ENCODE data around the gene B4GALT4. TPM values are rescaled to one million over a fixed set of nuclear protein-coding genes. Genes with fewer than 3 reads are reported as not detected.

Gene B4GALT4
- total and polyA plus RNA-seq, 2 of the 4 experiments (the other 2 are of a cell fraction): 27.0 to 30.3 TPM

DNA sequence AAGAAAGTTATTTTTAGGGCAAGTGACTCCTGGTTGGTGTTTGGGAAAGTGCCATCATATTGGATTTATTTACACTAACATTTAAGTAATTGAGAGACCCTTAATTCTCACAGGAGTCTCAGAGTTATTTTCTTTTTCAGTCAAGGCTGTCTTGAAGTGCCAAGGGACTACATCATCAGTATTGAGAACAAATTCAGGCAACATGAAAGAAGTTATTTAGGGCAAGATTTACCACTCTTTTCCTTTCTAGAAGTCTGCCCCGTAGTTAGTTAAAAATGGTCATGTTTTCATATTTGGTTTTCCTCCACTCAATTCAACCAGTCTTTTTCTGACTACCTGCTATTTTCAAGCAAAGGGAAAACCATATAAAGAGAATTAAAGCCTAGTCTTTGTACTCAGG is 6.1 kb downstream of the B4GALT4 start:
- intact Hi-C loops (cut with micrococcal nuclease): no loop called here
- TF ChIP-seq, protein P1, sequence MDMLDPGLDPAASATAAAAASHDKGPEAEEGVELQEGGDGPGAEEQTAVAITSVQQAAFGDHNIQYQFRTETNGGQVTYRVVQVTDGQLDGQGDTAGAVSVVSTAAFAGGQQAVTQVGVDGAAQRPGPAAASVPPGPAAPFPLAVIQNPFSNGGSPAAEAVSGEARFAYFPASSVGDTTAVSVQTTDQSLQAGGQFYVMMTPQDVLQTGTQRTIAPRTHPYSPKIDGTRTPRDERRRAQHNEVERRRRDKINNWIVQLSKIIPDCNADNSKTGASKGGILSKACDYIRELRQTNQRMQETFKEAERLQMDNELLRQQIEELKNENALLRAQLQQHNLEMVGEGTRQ (IDR thresholded peaks at IDR 0.05; ENCODE audit: low read depth, low read length): no peak
- no peak for TF ChIP-seq RCOR1 (IDR thresholded peaks at IDR 0.05; ENCODE audit: insufficient replicate concordance, low read length)
- TF ChIP-seq NFE2L2 (IDR thresholded peaks at IDR 0.05; ENCODE audit: low read depth, low read length): no peak
- no peak for TF ChIP-seq RAD21 (IDR thresholded peaks at IDR 0.05; ENCODE audit: low read length)
- TF ChIP-seq CHD1 (IDR thresholded peaks at IDR 0.05; ENCODE audit: low read depth, low read length): no peak
- H4K5ac ChIP-seq (ENCODE audit: low read depth, low read length): no peak overlapping the region
- peak overlapping the region; percentile 11 for H2BK5ac ChIP-seq (ENCODE audit: low read depth, low read length, poor library complexity, severe bottlenecking)
- H2AK5ac ChIP-seq (ENCODE audit: low read depth, low read length): no peak overlapping the region
- no peak overlapping the region for H2AK9ac ChIP-seq (replicated peaks; ENCODE audit: low read depth, low read length, poor library complexity)
- DNase-seq (no peak), ATAC-seq (ENCODE audit: low read depth) (no peak)
- no peak overlapping the region for H2BK20ac ChIP-seq (ENCODE audit: low read depth, low read length)
- H3K79me1 ChIP-seq (ENCODE audit: low read depth in 1 of 2, low read length in 2 of 2): peaks cover 14 to 43% of the 10 kb centered on the region in 2 experiments
- H3K18ac ChIP-seq (ENCODE audit: low read depth, low read length): no peak overlapping the region
- H3K4me3 ChIP-seq (ENCODE audit: insufficient read depth, low read depth, low read length): no peak overlapping the region
- H3K27me3 ChIP-seq (ENCODE audit: control insufficient read depth, insufficient read depth, low read length): no peaks in the 10 kb centered on the region
- H3K14ac ChIP-seq (replicated peaks; ENCODE audit: low read depth, low read length): no peak overlapping the region
- no peak overlapping the region for H4K91ac ChIP-seq (ENCODE audit: insufficient read depth, low read depth, low read length)
- peaks cover 25% of the 10 kb centered on the region for H3K36me3 ChIP-seq (ENCODE audit: control insufficient read depth, insufficient read depth, low read length)
- no peak overlapping the region for H2AFZ ChIP-seq (replicated peaks; ENCODE audit: low read length, poor library complexity)
- H3K9me1 ChIP-seq (ENCODE audit: insufficient read depth, low read length): peaks cover 8% of the 10 kb centered on the region
- ChIA-PET POLR2A (ENCODE audit: unreplicated experiment) (no interaction called here), CTCF (no interaction called here)
- no peak overlapping the region for H3K56ac ChIP-seq (ENCODE audit: extremely low read depth, insufficient read depth, low read length)
- H4K8ac ChIP-seq (ENCODE audit: low read depth in 2 of 2, low read length in 2 of 2): no peak overlapping the region
- H3K4me2 ChIP-seq (ENCODE audit: low read depth, low read length): no peak overlapping the region
- no peak overlapping the region for H3K23ac ChIP-seq (ENCODE audit: low read depth, low read length)
- no peak overlapping the region for H3K9ac ChIP-seq (ENCODE audit: low read depth, low read length)
- H2BK15ac ChIP-seq (ENCODE audit: low read depth, low read length): no peak overlapping the region; the same call in 2 of the 3 replicates
- H3K27ac ChIP-seq (ENCODE audit: insufficient read depth, low read length): no peak overlapping the region
- no peaks in the 10 kb centered on the region for H3K9me3 ChIP-seq (ENCODE audit: control insufficient read depth, insufficient read depth, low read length)
- no TSS peak for BruUV-seq (replicated peaks)
- H4K20me1 ChIP-seq (ENCODE audit: insufficient read depth, low read length): peaks cover 6% of the 10 kb centered on the region; the same call in 1 of the 2 replicates
- H3K4me1 ChIP-seq (ENCODE audit: control insufficient read depth, insufficient read depth, low read length): peaks cover 5% of the 10 kb centered on the region; the same call in 1 of the 2 replicates
- H2BK120ac ChIP-seq (ENCODE audit: low read depth, low read length): no peak overlapping the region
- no peak overlapping the region for H3K4ac ChIP-seq (ENCODE audit: low read depth, low read length)
- WGBS, 2 experiments (ENCODE audit: extremely low coverage in 2 of 2, insufficient read length in 1 of 2): no CpG with 5 or more reads among the region's 1 CpG
- in situ Hi-C loops (cut with MboI; ENCODE audit: low sequenced_read_pairs): no loop called here
- dilution Hi-C loops (cut with HindIII; ENCODE audit: low sequenced_read_pairs, unreplicated experiment): no loop called here
